Measurements from ENCODE around the gene CTAGE15.
"Not testable (repeated sequence)": the region's sequence is repeated elsewhere in the genome, so short reads cannot be mapped to it uniquely, and the experiment has no call there.

DNA sequence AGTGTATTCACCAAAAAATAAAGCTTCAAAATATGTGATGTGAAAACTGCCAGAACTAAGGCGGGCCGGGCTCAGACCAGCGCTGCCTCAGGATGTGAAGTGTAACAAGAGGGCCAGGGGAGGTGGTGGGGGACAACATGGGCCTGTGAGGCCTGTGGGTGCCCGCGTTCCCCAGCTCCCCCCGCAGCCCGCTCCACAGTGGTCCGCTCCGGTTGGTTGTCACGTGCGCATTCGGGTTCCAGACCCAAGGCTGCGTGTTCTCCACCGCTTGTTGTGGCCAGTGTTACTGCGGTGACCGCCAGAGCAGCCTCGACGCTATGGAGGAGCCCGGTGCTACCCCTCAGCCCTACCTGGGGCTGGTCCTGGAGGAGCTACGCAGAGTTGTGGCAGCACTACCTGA, at the start of gene CTAGE15:
- TF ChIP-seq, protein P1, sequence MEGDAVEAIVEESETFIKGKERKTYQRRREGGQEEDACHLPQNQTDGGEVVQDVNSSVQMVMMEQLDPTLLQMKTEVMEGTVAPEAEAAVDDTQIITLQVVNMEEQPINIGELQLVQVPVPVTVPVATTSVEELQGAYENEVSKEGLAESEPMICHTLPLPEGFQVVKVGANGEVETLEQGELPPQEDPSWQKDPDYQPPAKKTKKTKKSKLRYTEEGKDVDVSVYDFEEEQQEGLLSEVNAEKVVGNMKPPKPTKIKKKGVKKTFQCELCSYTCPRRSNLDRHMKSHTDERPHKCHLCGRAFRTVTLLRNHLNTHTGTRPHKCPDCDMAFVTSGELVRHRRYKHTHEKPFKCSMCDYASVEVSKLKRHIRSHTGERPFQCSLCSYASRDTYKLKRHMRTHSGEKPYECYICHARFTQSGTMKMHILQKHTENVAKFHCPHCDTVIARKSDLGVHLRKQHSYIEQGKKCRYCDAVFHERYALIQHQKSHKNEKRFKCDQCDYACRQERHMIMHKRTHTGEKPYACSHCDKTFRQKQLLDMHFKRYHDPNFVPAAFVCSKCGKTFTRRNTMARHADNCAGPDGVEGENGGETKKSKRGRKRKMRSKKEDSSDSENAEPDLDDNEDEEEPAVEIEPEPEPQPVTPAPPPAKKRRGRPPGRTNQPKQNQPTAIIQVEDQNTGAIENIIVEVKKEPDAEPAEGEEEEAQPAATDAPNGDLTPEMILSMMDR (IDR thresholded peaks at IDR 0.05), result not testable (repeated sequence)
- TF ChIP-seq POLR2AphosphoS5, POLR2A (IDR thresholded peaks at IDR 0.05): not testable (repeated sequence)
